Measurements from ENCODE around the gene ATP2A3.

- TF ChIP-seq CTCF (IDR thresholded peaks at IDR 0.05) (no peak), POLR2A (IDR thresholded peaks at IDR 0.05) (no peak)
These were observed 47.4 kb downstream of the ATP2A3 start for GRCh38 chr17:3916825-3917224.
